NT2/D1 (cell line): ENCODE measurements around the gene PTPN18.

Source experiments
- DNase-seq: peaks from one replicate; pipeline ENCODE4 v3.0.0-alpha.2; 2011; ENCODE audit warnings: low read depth, low spot score
- H3K27me3 ChIP-seq: 2 replicates; pipeline ENCODE4 v1.6.0; 2011; ENCODE audit warnings: mild to moderate bottlenecking; ENCODE audit not compliant: insufficient read length, insufficient read depth
- H3K36me3 ChIP-seq: 2 replicates; pipeline ENCODE4 v1.6.1; 2011; ENCODE audit warnings: mild to moderate bottlenecking, low read length, mixed read lengths; ENCODE audit not compliant: insufficient read depth, insufficient read length
- H3K4me1 ChIP-seq: 2 replicates; pipeline ENCODE4 v1.5.1; 2011; ENCODE audit not compliant: insufficient read depth, insufficient read length
- H3K4me3 ChIP-seq: 2 replicates; pipeline ENCODE4 v1.5.1; 2011; ENCODE audit warnings: low read depth; ENCODE audit not compliant: insufficient read length
- H3K9ac ChIP-seq: 2 replicates; pipeline ENCODE4 v1.6.0; 2011; ENCODE audit warnings: low read depth; ENCODE audit not compliant: insufficient read length
- H3K9me3 ChIP-seq: 2 replicates; pipeline ENCODE4 v1.5.1; 2011; ENCODE audit warnings: mild to moderate bottlenecking, low read length; ENCODE audit not compliant: insufficient read depth
- SUZ12 ChIP-seq: IDR thresholded peaks from 2 replicates; pipeline ENCODE4 v1.6.1; 2011; ENCODE audit not compliant: insufficient read length, insufficient read depth; ENCODE audit errors: extremely low read depth
- YY1 ChIP-seq: IDR thresholded peaks from 2 replicates; pipeline ENCODE4 v1.6.1; 2011; ENCODE audit not compliant: insufficient read length, insufficient read depth
- ZNF274 ChIP-seq: IDR thresholded peaks from 2 replicates; pipeline ENCODE4 v1.6.1; 2011; ENCODE audit warnings: mild to moderate bottlenecking, low read depth, low read length

Gene PTPN18

GRCh38 chr2:130355578-130356431, at the start of gene PTPN18:
Gene PTPN18, plus strand, starts transcription at chr2:130356056. Its CDS starts 52 bp downstream, at chr2:130356108.
- peaks cover 42% of the 10 kb centered on the region for H3K27me3 ChIP-seq
- H3K9ac ChIP-seq, result peak within 1 kb of the TSS; percentile 77
- peaks cover 12% of the 10 kb centered on the region for H3K36me3 ChIP-seq
- DNase-seq, result no peak
- TF ChIP-seq SUZ12 (no peak), YY1 (no peak), ZNF274 (no peak)
- peaks cover 2% of the 10 kb centered on the region for H3K4me1 ChIP-seq
- H3K9me3 ChIP-seq, result no peaks in the 10 kb centered on the region; the same call in 1 of the 2 replicates
- peak within 1 kb of the TSS; percentile 74 for H3K4me3 ChIP-seq

GRCh38 chr2:130307850-130308249, 48.0 kb upstream of the PTPN18 start:
- no peak for DNase-seq
- TF ChIP-seq SUZ12, result no peak
- TF ChIP-seq ZNF274, result no peak
- no peak for TF ChIP-seq YY1
- Histone ChIP-seq H3K4me1 (no peaks in the 10 kb centered on the region), H3K27me3 (peaks cover 10% of the 10 kb centered on the region), H3K36me3 (no peaks in the 10 kb centered on the region), H3K9ac (no peak overlapping the region), H3K4me3 (no peak overlapping the region), H3K9me3 (peaks cover 8% of the 10 kb centered on the region)

GRCh38 chr2:130310881-130311280, 45.0 kb upstream of the PTPN18 start:
- no peak overlapping the region for H3K4me3 ChIP-seq

GRCh38 chr2:130313812-130314334, 42.0 kb upstream of the PTPN18 start:
- Histone ChIP-seq H3K36me3 (no peaks in the 10 kb centered on the region), H3K9ac (no peak overlapping the region), H3K4me1 (no peaks in the 10 kb centered on the region), H3K27me3 (peaks cover 10% of the 10 kb centered on the region), H3K4me3 (no peak overlapping the region), H3K9me3 (no peaks in the 10 kb centered on the region)
- TF ChIP-seq YY1 (no peak), SUZ12 (no peak), ZNF274 (no peak)
- DNase-seq, result no peak

More at GRCh38 chr2:130310881-130311280, 45.0 kb upstream of the PTPN18 start:
- TF ChIP-seq SUZ12, result no peak
- TF ChIP-seq ZNF274, result no peak
- no peak for TF ChIP-seq YY1
- H3K9me3 ChIP-seq, result no peaks in the 10 kb centered on the region
- no peaks in the 10 kb centered on the region for H3K36me3 ChIP-seq
- DNase-seq, result no peak
- peaks cover 10% of the 10 kb centered on the region for H3K27me3 ChIP-seq
- no peaks in the 10 kb centered on the region for H3K4me1 ChIP-seq
- no peak overlapping the region for H3K9ac ChIP-seq

- Histone ChIP-seq H3K4me3 (no peak overlapping the region), H3K4me1 (no peaks in the 10 kb centered on the region), H3K27me3 (peaks cover 10% of the 10 kb centered on the region)
These were observed 41.5 kb upstream of the PTPN18 start for GRCh38 chr2:130314377-130314776.

GRCh38 chr2:130316596-130316995, 39.3 kb upstream of the PTPN18 start:
- DNase-seq, result no peak
- H3K9ac ChIP-seq, result no peak overlapping the region
- H3K4me1 ChIP-seq, result no peaks in the 10 kb centered on the region
- no peaks in the 10 kb centered on the region for H3K27me3 ChIP-seq
- H3K9me3 ChIP-seq, result no peaks in the 10 kb centered on the region
- no peaks in the 10 kb centered on the region for H3K36me3 ChIP-seq
- no peak overlapping the region for H3K4me3 ChIP-seq
- no peak for TF ChIP-seq YY1

More at GRCh38 chr2:130314377-130314776, 41.5 kb upstream of the PTPN18 start:
- no peaks in the 10 kb centered on the region for H3K36me3 ChIP-seq
- no peak overlapping the region for H3K9ac ChIP-seq
- no peaks in the 10 kb centered on the region for H3K9me3 ChIP-seq
- DNase-seq, result no peak
- TF ChIP-seq ZNF274, result no peak
- no peak for TF ChIP-seq SUZ12
- no peak for TF ChIP-seq YY1

GRCh38 chr2:130318906-130319305, 37.0 kb upstream of the PTPN18 start:
- no peak for DNase-seq
- TF ChIP-seq YY1 (no peak), ZNF274 (no peak), SUZ12 (no peak)
- H3K27me3 ChIP-seq, result no peaks in the 10 kb centered on the region
- H3K9ac ChIP-seq, result no peak overlapping the region
- no peaks in the 10 kb centered on the region for H3K36me3 ChIP-seq
- H3K4me3 ChIP-seq, result no peak overlapping the region
- H3K4me1 ChIP-seq, result no peaks in the 10 kb centered on the region
- no peaks in the 10 kb centered on the region for H3K9me3 ChIP-seq
